ENCODE results near the gene DAZAP1. TPM values are rescaled to one million over a fixed set of nuclear protein-coding genes. Genes with fewer than 3 reads are reported as not detected.

DAZAP1 gene
- total RNA-seq, 4 donors from 2014 or later = 53.7 to 74.1 (median 63.4) TPM

GRCh38 chr19:1421958-1422305, 14.5 kb downstream of the DAZAP1 start:
- Histone ChIP-seq H3K27me3 (no peaks in the 10 kb centered on the region), H3K36me3 (peaks cover 0 to 72% of the 10 kb centered on the region in 2 donors), H3K27ac (peak overlapping the region in 3 of 4 donors; percentile 41 to 58 (median 56)), H3K4me3 (no peak overlapping the region), H3K9me3 (no peaks in the 10 kb centered on the region), H3K4me1 (peaks cover 23 to 39% of the 10 kb centered on the region in 2 donors)
- in situ Hi-C loops (cut with MboI; ENCODE audit: low sequenced_read_pairs in 4 of 4) = no loop called here
- DNase-seq = no peak
- intact Hi-C loops (cut with DNase I; ENCODE audit: low total_unique reads) = no loop called here
- TF ChIP-seq, protein P1, sequence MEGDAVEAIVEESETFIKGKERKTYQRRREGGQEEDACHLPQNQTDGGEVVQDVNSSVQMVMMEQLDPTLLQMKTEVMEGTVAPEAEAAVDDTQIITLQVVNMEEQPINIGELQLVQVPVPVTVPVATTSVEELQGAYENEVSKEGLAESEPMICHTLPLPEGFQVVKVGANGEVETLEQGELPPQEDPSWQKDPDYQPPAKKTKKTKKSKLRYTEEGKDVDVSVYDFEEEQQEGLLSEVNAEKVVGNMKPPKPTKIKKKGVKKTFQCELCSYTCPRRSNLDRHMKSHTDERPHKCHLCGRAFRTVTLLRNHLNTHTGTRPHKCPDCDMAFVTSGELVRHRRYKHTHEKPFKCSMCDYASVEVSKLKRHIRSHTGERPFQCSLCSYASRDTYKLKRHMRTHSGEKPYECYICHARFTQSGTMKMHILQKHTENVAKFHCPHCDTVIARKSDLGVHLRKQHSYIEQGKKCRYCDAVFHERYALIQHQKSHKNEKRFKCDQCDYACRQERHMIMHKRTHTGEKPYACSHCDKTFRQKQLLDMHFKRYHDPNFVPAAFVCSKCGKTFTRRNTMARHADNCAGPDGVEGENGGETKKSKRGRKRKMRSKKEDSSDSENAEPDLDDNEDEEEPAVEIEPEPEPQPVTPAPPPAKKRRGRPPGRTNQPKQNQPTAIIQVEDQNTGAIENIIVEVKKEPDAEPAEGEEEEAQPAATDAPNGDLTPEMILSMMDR (IDR thresholded peaks at IDR 0.05 in 4 of 5, conservative IDR thresholded peaks at IDR 0.05 in 1 of 5) = no peak
- TF ChIP-seq POLR2A (IDR thresholded peaks at IDR 0.05) = no peak
- no peak for ATAC-seq

GRCh38 chr19:1422360-1422759, 15.0 kb downstream of the DAZAP1 start:
- Histone ChIP-seq H3K9me3 (no peaks in the 10 kb centered on the region), H3K27ac (peak overlapping the region in 3 of 4 donors; percentile 41 to 58 (median 56)), H3K4me3 (no peak overlapping the region), H3K36me3 (peaks cover 0 to 77% of the 10 kb centered on the region in 2 donors), H3K27me3 (no peaks in the 10 kb centered on the region), H3K4me1 (peaks cover 20 to 35% of the 10 kb centered on the region in 2 donors)
- intact Hi-C loops (cut with DNase I; ENCODE audit: low total_unique reads) (no loop called here), in situ Hi-C loops (cut with MboI; ENCODE audit: low sequenced_read_pairs in 4 of 4) (no loop called here)
- DNase-seq (peak in 1 of 2 donors; percentile 35), ATAC-seq (peak in 1 of 2 donors; percentile 12)
- TF ChIP-seq POLR2A (IDR thresholded peaks at IDR 0.05) = no peak

DNA sequence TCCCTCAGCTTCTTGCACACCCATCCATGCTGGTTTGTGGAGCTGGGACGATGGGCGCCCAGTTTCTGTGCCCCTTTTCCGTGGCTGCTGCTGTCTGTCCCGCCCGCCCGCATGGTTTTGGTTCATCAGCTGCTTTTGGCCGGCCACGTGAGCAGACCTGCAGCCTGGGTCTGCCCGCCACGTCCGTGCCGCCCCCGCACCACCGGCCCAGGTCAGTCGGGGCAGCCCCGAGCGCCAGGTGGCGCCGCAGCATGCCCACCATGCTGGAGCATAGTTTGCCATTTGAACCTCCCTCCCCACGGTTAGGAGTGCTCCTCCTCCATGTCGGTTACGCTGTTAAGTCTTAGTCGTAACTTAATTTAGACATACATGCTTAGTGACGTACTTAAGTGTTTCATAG, 15.6 kb downstream of the DAZAP1 start:
- peaks cover 15 to 29% of the 10 kb centered on the region in 2 donors for H3K4me1 ChIP-seq
- H3K4me3 ChIP-seq = no peak overlapping the region
- H3K9me3 ChIP-seq = no peaks in the 10 kb centered on the region
- in situ Hi-C loops (cut with MboI; ENCODE audit: low sequenced_read_pairs in 4 of 4) = no loop called here
- TF ChIP-seq, protein P1 (IDR thresholded peaks at IDR 0.05 in 4 of 5, conservative IDR thresholded peaks at IDR 0.05 in 1 of 5) = no peak
- no peak for TF ChIP-seq POLR2A (IDR thresholded peaks at IDR 0.05)
- no peak for DNase-seq
- no peak for ATAC-seq
- peak overlapping the region in 3 of 4 donors; percentile 33 to 58 (median 56) for H3K27ac ChIP-seq
- peaks cover 0 to 77% of the 10 kb centered on the region in 2 donors for H3K36me3 ChIP-seq
- no peaks in the 10 kb centered on the region for H3K27me3 ChIP-seq
- intact Hi-C loops (cut with DNase I; ENCODE audit: low total_unique reads) = no loop called here

GRCh38 chr19:1423436-1424191, 16.2 kb downstream of the DAZAP1 start:
- Histone ChIP-seq H3K9me3 (no peaks in the 10 kb centered on the region), H3K4me3 (no peak overlapping the region), H3K4me1 (peaks cover 8 to 22% of the 10 kb centered on the region in 2 donors), H3K36me3 (peaks cover 0 to 78% of the 10 kb centered on the region in 2 donors), H3K27ac (no peak overlapping the region), H3K27me3 (no peaks in the 10 kb centered on the region)
- TF ChIP-seq, protein P1 (IDR thresholded peaks at IDR 0.05 in 4 of 5, conservative IDR thresholded peaks at IDR 0.05 in 1 of 5) = no peak
- no peak for TF ChIP-seq POLR2A (IDR thresholded peaks at IDR 0.05)
- ATAC-seq = no peak
- intact Hi-C loops (cut with DNase I; ENCODE audit: low total_unique reads) (no loop called here), in situ Hi-C loops (cut with MboI; ENCODE audit: low sequenced_read_pairs in 4 of 4) (no loop called here)
- no peak for DNase-seq

GRCh38 chr19:1424192-1424955, 17.0 kb downstream of the DAZAP1 start:
- in situ Hi-C loops (cut with MboI; ENCODE audit: low sequenced_read_pairs in 4 of 4) = no loop called here
- peaks cover 0 to 79% of the 10 kb centered on the region in 2 donors for H3K36me3 ChIP-seq
- no peak overlapping the region for H3K4me3 ChIP-seq
- no peaks in the 10 kb centered on the region for H3K27me3 ChIP-seq
- H3K9me3 ChIP-seq = no peaks in the 10 kb centered on the region
- no peak for DNase-seq
- H3K4me1 ChIP-seq = peaks cover under 1 to 16% of the 10 kb centered on the region in 2 donors
- no peak for ATAC-seq
- intact Hi-C loops (cut with DNase I; ENCODE audit: low total_unique reads) = no loop called here
- H3K27ac ChIP-seq = no peak overlapping the region
- no peak for TF ChIP-seq POLR2A (IDR thresholded peaks at IDR 0.05)

Data from gastrocnemius medialis (tissue), 4 donors.